Mesenchymal stem cell (in vitro differentiated cells and primary cell): ENCODE measurements around the gene EDN1. TPM values are rescaled to one million over a fixed set of nuclear protein-coding genes. Genes with fewer than 3 reads are reported as not detected.

Source experiments
- DNase-seq: peaks from one replicate; pipeline ENCODE4 v3.0.0-alpha.2; 2013
- H2AFZ ChIP-seq: one replicate; pipeline ENCODE4 v1.6.1; 2013; ENCODE audit warnings: low read depth, mild to moderate bottlenecking, control low read depth, inconsistent platforms, low read length, moderate library complexity
- H2AK5ac ChIP-seq: 2 replicates; pipeline ENCODE4 v1.6.1; 2013; ENCODE audit warnings: low read length, moderate library complexity, mild to moderate bottlenecking, inconsistent platforms; ENCODE audit not compliant: severe bottlenecking
- H2BK120ac ChIP-seq: one replicate; pipeline ENCODE4 v1.6.1; 2013; ENCODE audit warnings: low read depth, mild to moderate bottlenecking, inconsistent platforms, low read length, moderate library complexity
- H2BK12ac ChIP-seq, 2 experiments: one replicate each; pipeline ENCODE4 v1.6.1; 2013; ENCODE audit warnings: inconsistent platforms in 2 of 2, low read length in 2 of 2, mild to moderate bottlenecking in 2 of 2, moderate library complexity in 2 of 2, control low read depth in 1 of 2
- H2BK15ac ChIP-seq: one replicate; pipeline ENCODE4 v1.6.1; 2013; ENCODE audit warnings: mild to moderate bottlenecking, low read depth, inconsistent platforms; ENCODE audit not compliant: poor library complexity, severe bottlenecking
- H2BK5ac ChIP-seq: 2 replicates; pipeline ENCODE4 v1.6.1; 2013; ENCODE audit warnings: low read depth, mild to moderate bottlenecking, low read length, control low read depth, inconsistent platforms; ENCODE audit not compliant: poor library complexity, severe bottlenecking
- H3K14ac ChIP-seq, 2 experiments: one replicate each; pipeline ENCODE4 v1.6.1; 2013; ENCODE audit warnings: inconsistent platforms in 2 of 2, low read length in 2 of 2, control low read depth in 1 of 2, mild to moderate bottlenecking in 1 of 2, moderate library complexity in 1 of 2
- H3K18ac ChIP-seq, 2 experiments: one replicate each; pipeline ENCODE4 v1.6.1; 2013; ENCODE audit warnings: inconsistent platforms in 2 of 2, low read length in 2 of 2, control low read depth in 1 of 2, low read depth in 1 of 2, mild to moderate bottlenecking in 1 of 2
- H3K23ac ChIP-seq, 2 experiments: one replicate each; pipeline ENCODE4 v1.6.1; 2013; ENCODE audit warnings: inconsistent platforms in 2 of 2, low read length in 2 of 2, mild to moderate bottlenecking in 2 of 2, moderate library complexity in 2 of 2, control low read depth in 1 of 2
- H3K27ac ChIP-seq: 2 replicates; pipeline ENCODE4 v1.5.1; 2013; ENCODE audit warnings: mild to moderate bottlenecking, moderate library complexity, low read length, control low read depth, inconsistent platforms; ENCODE audit not compliant: poor library complexity, severe bottlenecking
- H3K27me3 ChIP-seq, 2 experiments: 2 replicates each; pipeline versions ENCODE4 v1.6.1 to v1.7.0; 2013; ENCODE audit warnings: low read length in 2 of 2, mild to moderate bottlenecking in 2 of 2, moderate library complexity in 2 of 2, control low read depth in 1 of 2, inconsistent platforms in 1 of 2; ENCODE audit not compliant: control insufficient read depth in 1 of 2, insufficient read depth in 1 of 2
- H3K36me3 ChIP-seq, 2 experiments: 2 replicates each; pipeline versions ENCODE4 v1.6.1 to v1.7.0; 2013; ENCODE audit warnings: low read length in 2 of 2, control low read depth in 1 of 2, inconsistent platforms in 1 of 2, low read depth in 1 of 2, mild to moderate bottlenecking in 1 of 2; ENCODE audit not compliant: insufficient read depth in 2 of 2, control insufficient read depth in 1 of 2
- H3K4ac ChIP-seq, 2 experiments: one replicate each; pipeline ENCODE4 v1.6.1; 2013; ENCODE audit warnings: inconsistent platforms in 2 of 2, low read length in 2 of 2, mild to moderate bottlenecking in 2 of 2, moderate library complexity in 2 of 2, control low read depth in 1 of 2, low read depth in 1 of 2
- H3K4me1 ChIP-seq: 2 replicates; pipeline ENCODE4 v1.6.1; 2013; ENCODE audit warnings: low read depth, low read length, control low read depth; ENCODE audit not compliant: control insufficient read depth, insufficient read depth
- H3K4me2 ChIP-seq: 2 replicates; pipeline ENCODE4 v1.6.1; 2013; ENCODE audit warnings: low read length, mild to moderate bottlenecking, inconsistent platforms; ENCODE audit not compliant: poor library complexity, severe bottlenecking
- H3K4me3 ChIP-seq, 2 experiments: 2 replicates each; pipeline versions ENCODE4 v1.5.1 to v1.7.0; 2013; ENCODE audit warnings: low read length in 2 of 2, mild to moderate bottlenecking in 2 of 2, control low read depth in 1 of 2, low read depth in 1 of 2; ENCODE audit not compliant: insufficient read depth in 1 of 2
- H3K79me1 ChIP-seq: replicated peaks from 2 replicates; pipeline ENCODE4 v1.6.1; 2013; ENCODE audit warnings: mild to moderate bottlenecking, control low read depth, low read length, inconsistent platforms; ENCODE audit not compliant: poor library complexity, severe bottlenecking
- H3K9ac ChIP-seq: 2 replicates; pipeline ENCODE4 v1.7.0; 2013; ENCODE audit warnings: mild to moderate bottlenecking, low read length, moderate library complexity
- H3K9me3 ChIP-seq: 2 replicates; pipeline ENCODE4 v1.7.0; 2013; ENCODE audit warnings: mild to moderate bottlenecking, low read length; ENCODE audit not compliant: control insufficient read depth
- H4K8ac ChIP-seq: one replicate; pipeline ENCODE4 v1.6.1; 2013; ENCODE audit warnings: inconsistent platforms, mild to moderate bottlenecking, low read length, moderate library complexity
- H4K91ac ChIP-seq: one replicate; pipeline ENCODE4 v1.6.1; 2013; ENCODE audit warnings: mild to moderate bottlenecking, low read length, inconsistent platforms
- WGBS: methylation state at CpG from one replicate; pipeline ENCODE4 v1.1.7; 2013; ENCODE audit warnings: mixed read lengths; 5-methylcytosine and 5-hydroxymethylcytosine counted together
- polyA plus RNA-seq, 2 experiments: library from polyadenylated mRNA; stranded (reverse); fragments of 200-250 nt; gene quantifications; one replicate each; pipeline ENCODE4 v1.2.3, GENCODE V29; 2013

EDN1 gene
- 3.7 TPM for polyA plus RNA-seq (2013, experiment 1 of 2)
- polyA plus RNA-seq (2013, experiment 2 of 2): 3.2 TPM

GRCh38 chr6:12289933-12290820, at the start of gene EDN1:
Gene EDN1, plus strand, starts transcription at chr6:12290361. Its CDS starts 269 bp downstream, at chr6:12290630.
- Histone ChIP-seq H3K9me3 (no peaks in the 10 kb centered on the region), H3K4ac (no peak within 1 kb of the TSS), H2AFZ (peak within 1 kb of the TSS; percentile 16), H2BK12ac (no peak within 1 kb of the TSS), H3K4me2 (peak within 1 kb of the TSS; percentile 85), H2AK5ac (peak within 1 kb of the TSS; percentile 81), H2BK15ac (no peak within 1 kb of the TSS), H3K36me3 (no peaks in the 10 kb centered on the region), H3K79me1 (peaks cover 1% of the 10 kb centered on the region), H4K91ac (no peak within 1 kb of the TSS), H3K23ac (no peak within 1 kb of the TSS), H2BK5ac (peak within 1 kb of the TSS; percentile 93), H4K8ac (no peak within 1 kb of the TSS), H3K27me3 (no peaks in the 10 kb centered on the region), H3K14ac (no peak within 1 kb of the TSS), H3K27ac (peak within 1 kb of the TSS; percentile 99), H2BK120ac (no peak within 1 kb of the TSS), H3K18ac (peak within 1 kb of the TSS in 1 of 2 experiments; percentile 54), H3K4me3 (peak within 1 kb of the TSS; percentile 62 to 90), H3K4me1 (peaks cover 6% of the 10 kb centered on the region), H3K9ac (peak within 1 kb of the TSS; percentile 92)
- peak; percentile 88 for DNase-seq
- 2% methylated on average over 35 of the region's 38 CpGs for WGBS

- H2BK5ac ChIP-seq: no peak overlapping the region
- no peak overlapping the region for H3K4me3 ChIP-seq
- no peaks in the 10 kb centered on the region for H3K79me1 ChIP-seq
- no peaks in the 10 kb centered on the region for H3K9me3 ChIP-seq
- H3K18ac ChIP-seq: no peak overlapping the region
- no peak overlapping the region for H3K9ac ChIP-seq
- no peak overlapping the region for H3K23ac ChIP-seq
- peak overlapping the region; percentile 5 for H3K27ac ChIP-seq
- H2BK120ac ChIP-seq: no peak overlapping the region
- peaks cover 2% of the 10 kb centered on the region for H3K4me1 ChIP-seq
- H2BK12ac ChIP-seq: no peak overlapping the region
- H2BK15ac ChIP-seq: no peak overlapping the region
- no peak overlapping the region for H4K8ac ChIP-seq
- H3K27me3 ChIP-seq: no peaks in the 10 kb centered on the region
- H2AFZ ChIP-seq: no peak overlapping the region
- H3K4me2 ChIP-seq: no peak overlapping the region
- H2AK5ac ChIP-seq: no peak overlapping the region
- H3K14ac ChIP-seq: no peak overlapping the region
- WGBS: 95% methylated on average over 2 of the region's 3 CpGs
- H3K36me3 ChIP-seq: no peaks in the 10 kb centered on the region
- no peak for DNase-seq
- no peak overlapping the region for H3K4ac ChIP-seq
- no peak overlapping the region for H4K91ac ChIP-seq
These were observed 48.5 kb upstream of the EDN1 start for GRCh38 chr6:12241493-12242175.

- peaks cover 2% of the 10 kb centered on the region for H3K4me1 ChIP-seq
- no peaks in the 10 kb centered on the region for H3K79me1 ChIP-seq
- no peak overlapping the region for H4K91ac ChIP-seq
- no peak overlapping the region for H2AK5ac ChIP-seq
- H3K4ac ChIP-seq: no peak overlapping the region
- H3K36me3 ChIP-seq: no peaks in the 10 kb centered on the region
- no peak for DNase-seq
- H2BK15ac ChIP-seq: no peak overlapping the region
- no peak overlapping the region for H2BK5ac ChIP-seq
- H3K14ac ChIP-seq: no peak overlapping the region
- H3K4me2 ChIP-seq: no peak overlapping the region
- H2AFZ ChIP-seq: no peak overlapping the region
- H3K4me3 ChIP-seq: no peak overlapping the region
- 88% methylated on average over 2 of the region's 2 CpGs for WGBS
- no peak overlapping the region for H3K23ac ChIP-seq
- H3K9ac ChIP-seq: no peak overlapping the region
- H3K9me3 ChIP-seq: no peaks in the 10 kb centered on the region
- H2BK120ac ChIP-seq: no peak overlapping the region
- H2BK12ac ChIP-seq: no peak overlapping the region
- no peak overlapping the region for H3K27ac ChIP-seq
- no peak overlapping the region for H4K8ac ChIP-seq
- H3K27me3 ChIP-seq: no peaks in the 10 kb centered on the region
- no peak overlapping the region for H3K18ac ChIP-seq
These were observed 47.0 kb upstream of the EDN1 start for GRCh38 chr6:12243169-12243568.

- WGBS: 91% methylated on average over 1 of the region's 1 CpG
- Histone ChIP-seq H2AFZ (no peak overlapping the region), H3K9me3 (no peaks in the 10 kb centered on the region), H4K91ac (no peak overlapping the region), H3K4me3 (no peak overlapping the region), H2AK5ac (no peak overlapping the region), H3K27ac (no peak overlapping the region), H2BK15ac (no peak overlapping the region), H3K18ac (no peak overlapping the region), H3K79me1 (no peaks in the 10 kb centered on the region), H3K27me3 (no peaks in the 10 kb centered on the region), H2BK120ac (no peak overlapping the region), H3K4ac (no peak overlapping the region), H3K23ac (no peak overlapping the region), H4K8ac (no peak overlapping the region), H3K4me1 (peaks cover 2% of the 10 kb centered on the region), H3K14ac (no peak overlapping the region), H3K9ac (no peak overlapping the region), H2BK12ac (no peak overlapping the region), H3K4me2 (no peak overlapping the region), H3K36me3 (no peaks in the 10 kb centered on the region), H2BK5ac (no peak overlapping the region)
- no peak for DNase-seq
These were observed 44.8 kb upstream of the EDN1 start for GRCh38 chr6:12245360-12245759.
